Gastrocnemius medialis (tissue), 4 donors: ENCODE measurements around the gene VAC14. TPM values are rescaled to one million over a fixed set of nuclear protein-coding genes. Genes with fewer than 3 reads are reported as not detected.

Experiments used
- ATAC-seq, 2 donors: fragments of 150-250 bp; one replicate each; pipeline ENCODE4 v1.9.1; 2016
- DNase-seq, 2 donors: peaks; one replicate each; pipeline ENCODE4 v3.0.0-alpha.2; 2019
- H3K27ac ChIP-seq, 4 donors: fragments of 200-600 bp; sonication (generic); 1 replicate in 1 of 4; 2 replicates in 3 of 4; pipeline ENCODE4 v1.5.1; 2016 to 2018; ENCODE audit warnings: mild to moderate bottlenecking in 2 of 4, moderate library complexity in 1 of 4
- H3K27me3 ChIP-seq, 3 donors: fragments of 200-600 bp; sonication (generic) in 2 of 3; 1 replicate in 1 of 3; 2 replicates in 2 of 3; pipeline versions ENCODE4 v1.5.1 to v1.6.0; 2016 to 2019; ENCODE audit warnings: mild to moderate bottlenecking in 1 of 3, moderate library complexity in 1 of 3
- H3K36me3 ChIP-seq, 2 donors: fragments of 200-600 bp; sonication (generic) in 1 of 2; one replicate each; pipeline ENCODE4 v1.5.1; 2017 to 2018
- H3K4me1 ChIP-seq, 2 donors: fragments of 200-600 bp; sonication (generic) in 1 of 2; one replicate each; pipeline ENCODE4 v1.5.1; 2016 to 2017; ENCODE audit warnings: mild to moderate bottlenecking in 2 of 2
- H3K4me3 ChIP-seq, 4 donors: fragments of 200-600 bp; sonication (generic) in 3 of 4; 1 replicate in 1 of 4; 2 replicates in 3 of 4; pipeline ENCODE4 v1.5.1; 2016 to 2019; ENCODE audit warnings: mild to moderate bottlenecking in 2 of 4
- H3K9me3 ChIP-seq, 3 donors: fragments of 200-600 bp; sonication (generic) in 2 of 3; 1 replicate in 1 of 3; 2 replicates in 2 of 3; pipeline ENCODE4 v1.5.1; 2016 to 2019
- POLR2A ChIP-seq, 2 donors: fragments of 450-650 bp; IDR thresholded peaks; one replicate each; pipeline ENCODE4 v1.6.1; 2017; ENCODE audit warnings: antibody characterized with exemption in 2 of 2, mild to moderate bottlenecking in 2 of 2, moderate library complexity in 2 of 2
- in situ Hi-C, 4 donors: fragments of 200-750 bp; cut with MboI; loops; one replicate each; pipeline versions ENCODE4 v1.15.0 to v1.8.0; 2017; ENCODE audit warnings: low sequenced_read_pairs in 4 of 4
- intact Hi-C: fragments of 100-400 bp; cut with DNase I; formaldehyde crosslinking; loops from one replicate; pipeline ENCODE4 v1.15.1; 2023; ENCODE audit warnings: low total_unique reads
- total RNA-seq, 4 donors: library from RNA; depleted of rRNA; stranded (reverse); fragments of >200 nt; gene quantifications; one replicate each; pipeline versions ENCODE4 v1.1.0 to v1.2.3, GENCODE V29; 2016
- TF ChIP-seq, protein P1 (sequence below), 5 experiments: fragments of 450-650 bp in 3 of 5; fragments of 200-600 bp in 2 of 5; sonication (generic) in 2 of 5; IDR thresholded peaks in 4 of 5; conservative IDR thresholded peaks in 1 of 5; 1 replicate in 4 of 5; 2 replicates in 1 of 5; pipeline ENCODE4 v1.5.1; 2016 to 2019; ENCODE audit warnings: antibody characterized with exemption in 5 of 5, mild to moderate bottlenecking in 3 of 5, moderate library complexity in 3 of 5

Gene VAC14
- total RNA-seq, 4 donors from 2014 or later = 19.8 to 30.9 (median 27.0) TPM

DNA sequence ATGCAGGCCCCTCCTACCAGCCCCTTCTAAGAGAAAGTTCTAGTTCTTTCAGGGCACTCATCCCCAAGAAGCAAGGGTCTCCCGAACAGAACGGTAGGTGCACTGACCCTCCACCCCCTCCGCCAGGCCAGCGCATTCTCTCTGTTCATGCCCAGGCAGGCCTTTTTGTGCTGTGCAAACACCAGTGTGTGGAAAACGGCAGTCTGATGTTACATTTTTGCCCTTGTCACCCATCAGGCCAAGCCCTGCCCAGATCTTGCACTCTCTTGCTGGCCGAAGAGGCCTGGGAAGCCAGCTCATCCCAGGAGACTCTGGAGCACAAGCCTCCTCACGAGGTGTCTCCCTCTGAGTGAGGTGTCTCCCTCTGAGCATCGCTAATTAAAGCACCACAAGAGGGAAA is 99.0 kb downstream of the VAC14 start:
- Histone ChIP-seq H3K9me3 (no peaks in the 10 kb centered on the region), H3K4me1 (peaks cover 54 to 62% of the 10 kb centered on the region in 2 donors), H3K36me3 (no peaks in the 10 kb centered on the region), H3K4me3 (no peak overlapping the region), H3K27me3 (no peaks in the 10 kb centered on the region), H3K27ac (peak overlapping the region in 3 of 4 donors; percentile 28 to 83 (median 74))
- ATAC-seq (no peak), DNase-seq (no peak)
- intact Hi-C loops = loop anchor here (2.0 kb wide), 1 partner anchor 13 kb away; no protein-coding TSS in a partner anchor
- in situ Hi-C loops = no loop called here
- TF ChIP-seq POLR2A (IDR thresholded peaks at IDR 0.05) = no peak
- TF ChIP-seq, protein P1, sequence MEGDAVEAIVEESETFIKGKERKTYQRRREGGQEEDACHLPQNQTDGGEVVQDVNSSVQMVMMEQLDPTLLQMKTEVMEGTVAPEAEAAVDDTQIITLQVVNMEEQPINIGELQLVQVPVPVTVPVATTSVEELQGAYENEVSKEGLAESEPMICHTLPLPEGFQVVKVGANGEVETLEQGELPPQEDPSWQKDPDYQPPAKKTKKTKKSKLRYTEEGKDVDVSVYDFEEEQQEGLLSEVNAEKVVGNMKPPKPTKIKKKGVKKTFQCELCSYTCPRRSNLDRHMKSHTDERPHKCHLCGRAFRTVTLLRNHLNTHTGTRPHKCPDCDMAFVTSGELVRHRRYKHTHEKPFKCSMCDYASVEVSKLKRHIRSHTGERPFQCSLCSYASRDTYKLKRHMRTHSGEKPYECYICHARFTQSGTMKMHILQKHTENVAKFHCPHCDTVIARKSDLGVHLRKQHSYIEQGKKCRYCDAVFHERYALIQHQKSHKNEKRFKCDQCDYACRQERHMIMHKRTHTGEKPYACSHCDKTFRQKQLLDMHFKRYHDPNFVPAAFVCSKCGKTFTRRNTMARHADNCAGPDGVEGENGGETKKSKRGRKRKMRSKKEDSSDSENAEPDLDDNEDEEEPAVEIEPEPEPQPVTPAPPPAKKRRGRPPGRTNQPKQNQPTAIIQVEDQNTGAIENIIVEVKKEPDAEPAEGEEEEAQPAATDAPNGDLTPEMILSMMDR (IDR thresholded peaks at IDR 0.05 in 4 of 5, conservative IDR thresholded peaks at IDR 0.05 in 1 of 5) = no peak

DNA sequence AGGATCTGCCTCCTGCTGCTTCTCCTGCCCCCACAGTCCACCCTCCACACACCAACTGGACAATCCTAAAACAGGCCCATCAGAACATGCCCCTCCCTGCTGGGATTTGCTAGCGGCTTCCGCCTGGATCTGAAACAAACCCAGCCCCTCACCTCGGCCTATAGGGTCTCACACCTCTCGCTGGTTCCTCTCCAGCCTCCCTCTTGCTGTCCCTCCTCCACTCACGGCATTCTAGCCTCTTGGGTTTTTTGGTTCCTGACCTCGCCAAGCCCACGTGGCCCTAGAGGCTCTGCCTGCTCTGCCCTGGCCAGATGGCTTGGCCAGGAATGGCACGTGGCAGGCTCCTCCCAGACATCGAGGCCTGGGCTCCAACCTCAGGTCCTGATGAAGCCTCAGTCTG is 99.4 kb downstream of the VAC14 start:
- Histone ChIP-seq H3K27me3 (no peaks in the 10 kb centered on the region), H3K4me3 (no peak overlapping the region), H3K4me1 (peaks cover 54 to 66% of the 10 kb centered on the region in 2 donors), H3K36me3 (no peaks in the 10 kb centered on the region), H3K27ac (peak overlapping the region; percentile 28 to 83 (median 77)), H3K9me3 (no peaks in the 10 kb centered on the region)
- intact Hi-C loops (loop anchor here (2.0 kb wide), 1 partner anchor 13 kb away; no protein-coding TSS in a partner anchor), in situ Hi-C loops (no loop called here)
- DNase-seq (no peak), ATAC-seq (no peak)
- TF ChIP-seq, protein P1 (IDR thresholded peaks at IDR 0.05 in 4 of 5, conservative IDR thresholded peaks at IDR 0.05 in 1 of 5) = no peak

DNA sequence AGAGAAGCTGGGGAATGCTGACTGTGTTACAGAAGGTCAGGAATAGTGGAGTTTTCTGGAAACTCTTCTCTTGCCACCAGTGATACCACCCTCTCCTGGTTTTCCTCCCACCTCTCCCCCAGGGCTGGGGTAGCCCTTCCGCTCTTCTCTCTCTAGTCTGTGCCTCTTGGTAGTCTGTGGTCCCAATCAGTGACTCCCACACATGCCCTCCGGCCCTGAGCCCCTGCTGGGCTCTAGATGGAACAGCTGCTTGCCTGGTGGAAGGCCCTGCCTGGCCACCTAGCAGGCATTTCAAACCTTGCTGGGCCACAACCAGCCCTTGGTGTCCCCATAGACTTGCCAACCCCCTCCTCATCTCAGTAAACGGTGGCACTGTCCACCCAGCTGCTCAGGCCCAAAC is 99.9 kb downstream of the VAC14 start:
- DNase-seq (no peak), ATAC-seq (no peak)
- Histone ChIP-seq H3K36me3 (no peaks in the 10 kb centered on the region), H3K4me3 (no peak overlapping the region), H3K4me1 (peaks cover 59 to 72% of the 10 kb centered on the region in 2 donors), H3K27me3 (no peaks in the 10 kb centered on the region), H3K27ac (peak overlapping the region; percentile 74 to 83 (median 80)), H3K9me3 (no peaks in the 10 kb centered on the region)
- intact Hi-C loops (loop anchor here (2.0 kb wide), 1 partner anchor 14 kb away; no protein-coding TSS in a partner anchor), in situ Hi-C loops (no loop called here)
- TF ChIP-seq POLR2A (IDR thresholded peaks at IDR 0.05) = no peak
- TF ChIP-seq, protein P1 (IDR thresholded peaks at IDR 0.05 in 4 of 5, conservative IDR thresholded peaks at IDR 0.05 in 1 of 5) = peak in 1 of 5 experiments; percentile 15

DNA sequence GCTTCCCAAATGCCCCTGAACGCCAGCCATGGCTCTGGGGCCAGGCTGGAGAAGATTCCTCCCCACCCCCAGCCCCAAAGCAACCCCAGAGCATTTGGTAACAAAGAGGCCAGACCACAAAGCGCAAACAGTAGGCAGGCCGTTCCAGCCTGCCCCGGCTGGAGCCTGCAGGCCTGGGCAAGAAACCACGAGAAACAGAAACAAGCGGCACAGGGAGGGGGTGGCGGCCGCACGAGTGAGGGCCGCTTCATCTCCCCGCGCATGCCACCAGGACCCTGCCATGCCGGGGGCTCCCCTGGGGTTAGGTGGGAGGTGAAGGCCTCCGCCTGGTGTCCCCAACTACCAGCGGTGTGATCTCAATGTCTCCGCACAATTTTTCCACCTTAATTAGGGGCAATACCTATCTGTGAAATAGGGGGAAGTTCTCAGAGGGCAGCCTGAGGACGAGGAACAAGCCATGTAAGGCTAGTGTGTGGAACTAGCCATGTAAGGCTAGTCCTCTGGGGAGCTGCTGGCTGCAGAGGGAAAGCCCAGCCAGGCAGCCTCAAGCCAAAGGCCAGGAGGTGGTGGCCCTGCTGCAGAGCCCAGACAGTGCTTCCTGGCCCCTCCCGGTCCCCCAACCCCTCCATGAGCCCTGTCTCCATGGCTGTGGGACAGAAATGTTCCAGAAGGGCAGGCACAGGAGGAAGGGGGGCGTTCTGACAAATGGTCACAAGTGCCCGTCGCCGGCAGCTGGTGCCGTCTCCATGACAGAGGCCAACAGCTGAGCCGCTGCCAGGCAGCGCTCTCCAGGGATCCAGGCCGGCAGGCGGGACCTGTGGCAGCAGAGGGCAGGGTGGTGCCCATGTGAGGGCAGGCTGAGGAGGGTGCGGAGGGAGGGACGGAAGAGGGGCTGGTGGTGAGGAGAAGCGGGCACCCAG is 100.6 kb downstream of the VAC14 start:
- in situ Hi-C loops = no loop called here
- intact Hi-C loops = loop anchor here (2.0 kb wide), 1 partner anchor 14 kb away; no protein-coding TSS in a partner anchor
- no peak overlapping the region for H3K4me3 ChIP-seq
- H3K4me1 ChIP-seq = peaks cover 66 to 78% of the 10 kb centered on the region in 2 donors
- H3K9me3 ChIP-seq = no peaks in the 10 kb centered on the region
- peak in 1 of 2 donors; percentile 52 for TF ChIP-seq POLR2A (IDR thresholded peaks at IDR 0.05)
- TF ChIP-seq, protein P1 (IDR thresholded peaks at IDR 0.05 in 4 of 5, conservative IDR thresholded peaks at IDR 0.05 in 1 of 5) = peak in 2 of 5 experiments; percentile 27
- ATAC-seq (peak; percentile 59 to 63), DNase-seq (peak; percentile 72 to 92)
- no peaks in the 10 kb centered on the region for H3K36me3 ChIP-seq
- peak overlapping the region; percentile 74 to 83 (median 80) for H3K27ac ChIP-seq
- no peaks in the 10 kb centered on the region for H3K27me3 ChIP-seq
